Neural progenitor cell (in vitro differentiated cells): ENCODE results near the gene ARPP21. TPM values are rescaled to one million over a fixed set of nuclear protein-coding genes. Genes with fewer than 3 reads are reported as not detected.

ENCODE experiments used
- DNase-seq: peaks from one replicate; pipeline ENCODE4 v3.0.0-alpha.2; 2016; ENCODE audit warnings: low spot score
- H2AFZ ChIP-seq: fragments of 200-600 bp; sonication (generic); replicated peaks from 2 replicates; pipeline ENCODE4 v1.6.1; 2016; ENCODE audit warnings: antibody characterized with exemption
- H3F3A ChIP-seq: fragments of 200-600 bp; sonication (generic); 2 replicates; pipeline ENCODE4 v1.6.1; 2016; ENCODE audit warnings: antibody characterized with exemption, low read depth
- H3K27ac ChIP-seq: fragments of 200-600 bp; sonication (generic); 2 replicates; pipeline ENCODE4 v1.5.1; 2016; ENCODE audit warnings: mild to moderate bottlenecking
- H3K27me3 ChIP-seq: fragments of 200-600 bp; sonication (generic); 2 replicates; pipeline ENCODE4 v1.6.1; 2016; ENCODE audit warnings: mild to moderate bottlenecking, moderate library complexity
- H3K36me3 ChIP-seq: fragments of 200-600 bp; sonication (generic); 2 replicates; pipeline ENCODE4 v1.5.1; 2016
- H3K4me1 ChIP-seq: fragments of 200-600 bp; sonication (generic); 2 replicates; pipeline ENCODE4 v1.6.1; 2016; ENCODE audit warnings: mixed run types
- H3K4me2 ChIP-seq: fragments of 200-600 bp; sonication (generic); 2 replicates; pipeline ENCODE4 v1.6.1; 2016
- H3K4me3 ChIP-seq: fragments of 200-600 bp; sonication (generic); 2 replicates; pipeline ENCODE4 v1.5.1; 2016
- H3K79me2 ChIP-seq: fragments of 200-600 bp; sonication (generic); 2 replicates; pipeline ENCODE4 v1.6.1; 2016; ENCODE audit warnings: low read depth
- H3K9ac ChIP-seq: fragments of 200-600 bp; sonication (generic); 2 replicates; pipeline ENCODE4 v1.6.1; 2016
- H3K9me3 ChIP-seq: fragments of 200-600 bp; sonication (generic); 2 replicates; pipeline ENCODE4 v1.5.1; 2016; ENCODE audit warnings: low read depth
- H4K20me1 ChIP-seq: fragments of 200-600 bp; sonication (generic); 2 replicates; pipeline ENCODE4 v1.6.1; 2016; ENCODE audit warnings: low read depth
- H3K27ac Mint-ChIP-seq: 3 replicates; pipeline ENCODE4 v1.8.0; 2021; ENCODE audit warnings: mixed read lengths
- H3K27me3 Mint-ChIP-seq: 2 replicates; pipeline ENCODE4 v1.8.0; 2022; ENCODE audit warnings: low read depth, mild to moderate bottlenecking, inconsistent platforms, moderate library complexity, mixed read lengths; ENCODE audit not compliant: insufficient read depth
- H3K36me3 Mint-ChIP-seq: 3 replicates; pipeline ENCODE4 v1.8.0; 2021; ENCODE audit warnings: mixed read lengths
- H3K4me1 Mint-ChIP-seq: 3 replicates; pipeline ENCODE4 v1.8.0; 2021; ENCODE audit warnings: mixed read lengths
- H3K4me3 Mint-ChIP-seq: 3 replicates; pipeline ENCODE4 v1.8.0; 2021; ENCODE audit warnings: mild to moderate bottlenecking, moderate library complexity, mixed read lengths
- H3K9me3 Mint-ChIP-seq: 3 replicates; pipeline ENCODE4 v1.8.0; 2020; ENCODE audit warnings: mixed read lengths
- CTCF ChIP-seq: fragments of 200-600 bp; sonication (generic); IDR thresholded peaks from 2 replicates; pipeline ENCODE4 v1.5.1; 2017; ENCODE audit warnings: antibody characterized with exemption, mild to moderate bottlenecking
- EZH2 ChIP-seq: fragments of 200-600 bp; sonication (generic); IDR thresholded peaks from 2 replicates; pipeline ENCODE4 v1.6.1; 2017; ENCODE audit warnings: antibody characterized with exemption, mild to moderate bottlenecking, moderate library complexity
- EZH2phosphoT487 ChIP-seq: fragments of 200-600 bp; sonication (generic); IDR thresholded peaks from 2 replicates; pipeline ENCODE4 v1.6.1; 2017; ENCODE audit warnings: antibody characterized with exemption
- total RNA-seq: library from RNA; depleted of rRNA; stranded (reverse); fragments of >200 nt; gene quantifications from 2 replicates; pipeline ENCODE4 v1.2.3, GENCODE V29; 2015; ENCODE audit warnings: low replicate concordance

The ARPP21 gene
- total RNA-seq, 1 donor from 2014 or later: not detected

GRCh38 chr3:35777563-35778554 lies 138.5 kb downstream of the ARPP21 start:
- Histone ChIP-seq H3K27me3 (no peaks in the 10 kb centered on the region), H3K9me3 (no peaks in the 10 kb centered on the region), H3K4me3 (no peak overlapping the region), H2AFZ (peak overlapping the region; percentile 15), H3K4me1 (peaks cover 5% of the 10 kb centered on the region), H3K9ac (no peak overlapping the region), H3F3A (no peaks in the 10 kb centered on the region), H3K4me2 (no peak overlapping the region), H3K79me2 (no peaks in the 10 kb centered on the region), H4K20me1 (no peaks in the 10 kb centered on the region), H3K36me3 (no peaks in the 10 kb centered on the region), H3K27ac (no peak overlapping the region)
- Mint-ChIP-seq H3K4me1 (peaks cover 6% of the 10 kb centered on the region), H3K27ac (no peak overlapping the region), H3K4me3 (no peak overlapping the region), H3K27me3 (no peaks in the 10 kb centered on the region), H3K9me3 (no peaks in the 10 kb centered on the region), H3K36me3 (no peaks in the 10 kb centered on the region)
- TF ChIP-seq EZH2: no peak
- no peak for TF ChIP-seq EZH2phosphoT487
- no peak for TF ChIP-seq CTCF
- peak; percentile 31 for DNase-seq

- no peaks in the 10 kb centered on the region for H3K9me3 Mint-ChIP-seq
- no peak overlapping the region for H3K27ac Mint-ChIP-seq
- no peaks in the 10 kb centered on the region for H3F3A ChIP-seq
- H3K9ac ChIP-seq: no peak overlapping the region
- H3K4me2 ChIP-seq: no peak overlapping the region
- H2AFZ ChIP-seq: no peak overlapping the region
- no peaks in the 10 kb centered on the region for H3K27me3 ChIP-seq
- TF ChIP-seq CTCF: no peak
- TF ChIP-seq EZH2phosphoT487: no peak
- H3K36me3 ChIP-seq: no peaks in the 10 kb centered on the region
- no peak overlapping the region for H3K4me3 Mint-ChIP-seq
- DNase-seq: no peak
- peaks cover 5% of the 10 kb centered on the region for H3K4me1 ChIP-seq
- no peaks in the 10 kb centered on the region for H3K9me3 ChIP-seq
- no peaks in the 10 kb centered on the region for H3K27me3 Mint-ChIP-seq
- H3K4me3 ChIP-seq: no peak overlapping the region
- no peaks in the 10 kb centered on the region for H4K20me1 ChIP-seq
- H3K4me1 Mint-ChIP-seq: peaks cover 15% of the 10 kb centered on the region
- no peaks in the 10 kb centered on the region for H3K79me2 ChIP-seq
- no peaks in the 10 kb centered on the region for H3K36me3 Mint-ChIP-seq
- no peak overlapping the region for H3K27ac ChIP-seq
These were observed 140.3 kb downstream of the ARPP21 start for GRCh38 chr3:35779611-35780010.

GRCh38 chr3:35780800-35781199 lies 141.5 kb downstream of the ARPP21 start:
- Histone ChIP-seq H3K9ac (no peak overlapping the region), H3K4me1 (peaks cover 5% of the 10 kb centered on the region), H3K27ac (no peak overlapping the region), H3K4me2 (no peak overlapping the region), H3F3A (no peaks in the 10 kb centered on the region), H3K79me2 (no peaks in the 10 kb centered on the region), H4K20me1 (no peaks in the 10 kb centered on the region), H3K9me3 (no peaks in the 10 kb centered on the region), H3K27me3 (no peaks in the 10 kb centered on the region), H3K36me3 (no peaks in the 10 kb centered on the region), H2AFZ (peak overlapping the region; percentile 48), H3K4me3 (no peak overlapping the region)
- H3K9me3 Mint-ChIP-seq: no peaks in the 10 kb centered on the region
- TF ChIP-seq EZH2 (no peak), CTCF (no peak), EZH2phosphoT487 (no peak)
- peak; percentile 3 for DNase-seq
- no peaks in the 10 kb centered on the region for H3K36me3 Mint-ChIP-seq
- no peak overlapping the region for H3K27ac Mint-ChIP-seq
- H3K27me3 Mint-ChIP-seq: no peaks in the 10 kb centered on the region
- H3K4me3 Mint-ChIP-seq: no peak overlapping the region
- H3K4me1 Mint-ChIP-seq: peaks cover 26% of the 10 kb centered on the region
